ENCODE results near the gene RPS6KB2.

- TF ChIP-seq, protein P1, sequence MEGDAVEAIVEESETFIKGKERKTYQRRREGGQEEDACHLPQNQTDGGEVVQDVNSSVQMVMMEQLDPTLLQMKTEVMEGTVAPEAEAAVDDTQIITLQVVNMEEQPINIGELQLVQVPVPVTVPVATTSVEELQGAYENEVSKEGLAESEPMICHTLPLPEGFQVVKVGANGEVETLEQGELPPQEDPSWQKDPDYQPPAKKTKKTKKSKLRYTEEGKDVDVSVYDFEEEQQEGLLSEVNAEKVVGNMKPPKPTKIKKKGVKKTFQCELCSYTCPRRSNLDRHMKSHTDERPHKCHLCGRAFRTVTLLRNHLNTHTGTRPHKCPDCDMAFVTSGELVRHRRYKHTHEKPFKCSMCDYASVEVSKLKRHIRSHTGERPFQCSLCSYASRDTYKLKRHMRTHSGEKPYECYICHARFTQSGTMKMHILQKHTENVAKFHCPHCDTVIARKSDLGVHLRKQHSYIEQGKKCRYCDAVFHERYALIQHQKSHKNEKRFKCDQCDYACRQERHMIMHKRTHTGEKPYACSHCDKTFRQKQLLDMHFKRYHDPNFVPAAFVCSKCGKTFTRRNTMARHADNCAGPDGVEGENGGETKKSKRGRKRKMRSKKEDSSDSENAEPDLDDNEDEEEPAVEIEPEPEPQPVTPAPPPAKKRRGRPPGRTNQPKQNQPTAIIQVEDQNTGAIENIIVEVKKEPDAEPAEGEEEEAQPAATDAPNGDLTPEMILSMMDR (conservative IDR thresholded peaks at IDR 0.05; ENCODE audit: low read depth in 2 of 2), result no peak
- TF ChIP-seq JUNB (IDR thresholded peaks at IDR 0.05; ENCODE audit: unreplicated experiment) (no peak), EZH2phosphoT487 (IDR thresholded peaks at IDR 0.05; ENCODE audit: unreplicated experiment) (no peak), EZH2 (IDR thresholded peaks at IDR 0.05; ENCODE audit: low read depth, unreplicated experiment) (no peak), NANOG (IDR thresholded peaks at IDR 0.05; ENCODE audit: borderline replicate concordance) (no peak), ZNF462 (CRISPR knock-in tag; IDR thresholded peaks at IDR 0.05) (no peak)
Measured at GRCh38 chr11:67384851-67385366, 43.4 kb upstream of the RPS6KB2 start.
